NCI-H187 (cell line): ENCODE data around the gene ZNF175.
"Not testable (repeated sequence)": the region's sequence is repeated elsewhere in the genome, so short reads cannot be mapped to it uniquely, and the experiment has no call there.

Source experiments
- DNase-seq, 2 experiments: peaks; one replicate each; lab custom pipeline; 2025; lab: John Stamatoyannopoulos, UW

Gene ZNF175

DNA sequence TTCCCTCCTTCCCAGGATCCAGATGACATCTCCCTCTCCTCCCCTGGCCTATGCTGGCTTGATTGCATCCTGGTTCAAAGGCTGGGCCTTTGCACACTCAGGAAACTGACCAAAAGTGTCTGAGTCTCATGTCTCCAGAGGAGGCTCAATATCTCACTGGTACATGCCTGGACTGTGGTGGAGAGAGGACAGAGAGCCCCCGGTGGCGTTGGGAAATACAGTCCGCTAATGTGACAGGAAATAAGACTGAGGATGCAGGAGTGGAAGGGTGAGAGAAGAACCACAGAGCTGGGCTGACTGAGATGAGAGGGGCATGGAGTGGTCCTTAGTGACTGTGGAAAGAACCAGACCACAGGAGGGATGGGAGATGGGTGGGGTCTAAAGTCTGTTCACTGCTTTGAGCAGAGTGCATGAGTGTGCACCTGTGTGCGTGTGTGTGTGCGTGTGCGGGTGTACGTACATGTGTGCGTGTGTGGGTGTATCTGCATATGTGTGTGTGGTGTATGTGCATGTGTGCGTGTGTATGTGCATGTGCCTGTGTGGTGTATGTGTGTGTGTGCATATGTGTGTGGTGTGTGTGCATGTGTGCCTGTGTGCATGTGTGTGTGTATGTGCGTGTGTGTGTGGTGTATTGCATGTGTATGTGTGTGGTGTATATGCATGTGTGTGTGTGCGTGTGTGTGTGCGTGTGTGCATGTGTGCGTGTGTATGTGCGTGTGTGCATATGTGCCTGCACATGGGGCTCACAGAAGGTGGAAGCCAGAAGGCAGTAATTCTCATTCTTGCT, 57.3 kb downstream of the ZNF175 start:
- no peak for DNase-seq

DNA sequence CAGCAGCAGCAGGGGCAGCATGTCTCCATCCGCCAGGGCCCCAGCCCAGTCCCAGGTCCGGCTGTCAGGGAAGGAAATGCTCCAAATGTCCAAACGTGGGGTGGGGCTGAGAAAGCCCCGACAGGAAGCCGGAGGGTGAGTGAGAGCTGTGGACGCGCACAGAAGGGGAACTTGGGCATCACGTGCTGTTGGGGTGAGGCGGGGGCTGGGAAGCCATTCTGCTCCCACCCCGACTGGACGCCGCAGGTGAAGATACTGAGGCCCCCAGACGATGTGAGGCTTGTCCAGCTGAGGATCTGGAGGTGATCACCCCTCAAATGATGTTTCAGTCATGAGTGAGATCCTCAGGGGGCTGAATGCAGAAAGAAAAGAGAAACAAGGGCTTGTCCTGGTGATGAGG, 59.2 kb downstream of the ZNF175 start, which contains the start of gene SIGLEC5:
SIGLEC5 (minus strand) TSS at position 87 of the 400 bp plus-strand sequence; CDS start at position 21, 66 bp downstream.
- not testable (repeated sequence) for DNase-seq

DNA sequence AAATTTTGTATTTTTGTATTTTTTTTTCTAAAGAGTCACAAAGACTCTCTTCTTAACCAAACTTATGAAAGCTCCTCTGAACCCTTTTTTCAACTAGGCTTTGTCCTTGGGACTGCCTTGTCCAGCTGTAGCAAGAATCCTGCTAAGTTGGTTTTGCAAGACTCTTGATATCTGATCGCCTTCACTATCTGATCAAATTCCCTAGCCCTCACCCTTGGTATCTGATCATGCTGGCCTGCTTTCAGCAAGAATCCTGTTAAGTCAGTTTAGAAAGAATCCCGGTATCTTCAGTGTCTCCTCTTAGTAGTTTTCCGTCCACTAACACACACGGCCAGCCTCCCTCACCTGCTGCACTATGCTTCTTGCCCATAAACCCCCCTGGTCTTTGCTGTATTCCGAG, 61.0 kb downstream of the ZNF175 start:
- no peak for DNase-seq

DNA sequence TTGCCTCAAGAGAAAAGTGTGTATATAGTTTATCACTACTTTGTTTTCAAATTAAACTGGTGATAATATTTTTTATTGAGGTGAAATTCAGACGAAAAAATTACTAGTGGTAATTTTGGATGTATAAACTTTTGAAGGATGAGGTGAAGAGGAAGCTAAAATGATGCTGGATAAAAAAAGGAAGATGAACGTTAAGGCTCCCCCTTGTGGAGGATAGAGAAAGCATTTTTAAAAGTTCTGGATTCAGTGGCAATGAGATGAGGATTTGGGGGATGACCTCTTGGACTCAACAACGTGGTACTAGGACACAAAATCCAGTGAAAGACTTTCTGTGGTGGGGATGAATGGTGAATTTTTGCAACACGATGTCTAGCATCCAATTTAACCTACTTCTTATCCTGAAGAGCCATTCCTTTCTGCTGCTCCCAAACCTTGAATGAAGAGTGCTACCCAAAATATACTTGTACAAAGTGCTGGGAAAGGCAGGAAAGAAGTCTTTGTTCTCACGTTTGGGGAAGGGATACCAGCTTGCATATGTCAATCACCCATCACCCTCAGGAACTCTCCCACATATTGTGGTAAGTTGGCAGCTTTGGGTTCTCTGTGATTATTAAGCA, 66.4 kb downstream of the ZNF175 start:
- DNase-seq: no peak

DNA sequence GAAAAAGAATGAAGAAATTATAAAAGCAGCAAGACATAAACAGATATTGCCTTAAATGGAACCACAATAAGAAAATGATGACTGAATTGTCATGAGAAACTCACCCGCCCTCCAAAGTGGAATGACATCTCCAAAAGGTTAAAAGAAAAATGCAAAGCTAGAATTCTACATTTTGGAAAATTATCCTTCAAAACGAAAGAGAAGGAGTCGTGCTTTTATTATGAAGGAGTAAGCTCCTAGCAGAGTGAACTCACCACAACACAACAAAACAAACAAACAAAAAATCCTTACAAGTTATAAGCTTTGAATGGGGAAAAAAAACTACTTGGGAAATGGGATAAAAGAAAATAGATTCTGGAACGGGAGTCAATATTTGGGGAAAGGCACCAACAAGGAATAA, 68.8 kb downstream of the ZNF175 start:
- no peak for DNase-seq

DNA sequence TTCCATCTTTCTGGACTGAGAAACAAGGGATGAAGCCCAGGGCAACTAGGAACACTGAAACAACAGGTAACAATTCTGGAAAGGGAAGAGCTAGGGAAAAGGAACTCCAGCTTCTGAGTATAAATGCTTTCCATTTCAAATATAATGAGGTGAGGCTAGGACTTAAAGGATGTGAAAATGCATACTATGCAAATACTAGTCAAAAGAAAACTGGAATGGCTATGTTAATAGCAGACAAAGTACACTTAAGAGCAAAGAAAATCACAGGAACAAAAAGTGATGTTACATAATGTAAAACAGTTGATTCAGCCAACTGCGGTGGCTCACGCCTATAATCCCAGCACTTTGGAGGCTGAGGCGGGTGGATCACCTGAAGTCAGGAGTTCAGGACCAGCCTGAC, 69.3 kb downstream of the ZNF175 start:
- no peak for DNase-seq

DNA sequence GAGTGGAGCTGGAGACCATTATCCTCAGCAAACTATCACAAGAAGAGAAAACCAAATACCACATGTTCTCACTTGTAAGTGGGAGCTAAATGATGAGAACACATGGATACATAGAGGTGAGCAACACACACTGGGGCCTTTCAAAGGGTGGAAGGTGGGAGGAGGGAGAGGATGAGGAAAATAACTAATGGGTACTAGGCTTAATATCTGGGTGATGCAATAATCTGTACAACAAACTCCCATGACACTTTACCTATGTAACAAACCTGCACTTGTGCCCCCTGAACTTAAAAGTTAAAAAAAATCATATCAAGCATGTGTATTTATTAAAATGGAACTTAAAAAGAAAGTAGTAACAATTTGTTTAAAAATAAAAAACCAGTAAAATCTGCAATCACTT, 70.6 kb downstream of the ZNF175 start:
- DNase-seq: no peak
